ENCODE results near the gene UPK2.

Gene UPK2

DNA sequence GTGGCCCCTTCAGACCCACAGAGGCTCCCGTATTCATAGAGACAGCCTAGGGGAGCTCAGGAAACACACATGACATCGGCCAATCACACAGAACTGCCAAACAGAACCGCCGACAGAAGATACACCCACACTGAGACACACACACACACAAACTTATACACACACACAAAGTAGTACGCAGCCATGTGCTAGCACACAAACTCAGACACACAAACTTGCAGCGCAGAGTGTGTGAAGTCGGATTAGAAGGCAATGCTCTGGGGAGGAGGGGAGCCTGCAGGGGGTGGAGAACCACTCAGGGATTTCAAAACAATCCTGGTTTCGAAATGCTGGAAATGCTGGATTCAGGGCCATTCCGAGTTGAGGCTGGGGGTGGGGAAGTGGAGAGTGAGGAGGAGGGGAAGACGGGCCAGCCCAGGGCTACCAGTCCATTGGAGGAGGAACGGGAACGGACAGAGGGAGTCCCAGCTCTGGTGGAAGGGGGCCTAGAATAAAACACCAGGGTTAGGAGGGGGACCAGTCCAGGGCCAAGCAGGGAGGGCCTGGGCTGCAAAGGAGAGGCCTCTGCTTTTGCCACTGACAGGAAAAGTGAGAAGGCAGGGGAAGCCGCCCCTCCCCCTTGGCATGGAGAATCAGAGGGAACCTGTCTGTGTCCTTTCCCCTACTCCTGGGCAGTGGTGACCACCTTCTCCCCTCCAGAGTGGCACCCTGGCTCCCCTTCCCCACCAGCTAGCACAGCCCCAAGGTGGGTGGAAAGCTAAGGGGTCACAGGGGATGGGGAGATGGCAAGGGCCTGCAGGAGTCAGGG lies 34.8 kb upstream of the UPK2 start:
- TF ChIP-seq, protein P1, sequence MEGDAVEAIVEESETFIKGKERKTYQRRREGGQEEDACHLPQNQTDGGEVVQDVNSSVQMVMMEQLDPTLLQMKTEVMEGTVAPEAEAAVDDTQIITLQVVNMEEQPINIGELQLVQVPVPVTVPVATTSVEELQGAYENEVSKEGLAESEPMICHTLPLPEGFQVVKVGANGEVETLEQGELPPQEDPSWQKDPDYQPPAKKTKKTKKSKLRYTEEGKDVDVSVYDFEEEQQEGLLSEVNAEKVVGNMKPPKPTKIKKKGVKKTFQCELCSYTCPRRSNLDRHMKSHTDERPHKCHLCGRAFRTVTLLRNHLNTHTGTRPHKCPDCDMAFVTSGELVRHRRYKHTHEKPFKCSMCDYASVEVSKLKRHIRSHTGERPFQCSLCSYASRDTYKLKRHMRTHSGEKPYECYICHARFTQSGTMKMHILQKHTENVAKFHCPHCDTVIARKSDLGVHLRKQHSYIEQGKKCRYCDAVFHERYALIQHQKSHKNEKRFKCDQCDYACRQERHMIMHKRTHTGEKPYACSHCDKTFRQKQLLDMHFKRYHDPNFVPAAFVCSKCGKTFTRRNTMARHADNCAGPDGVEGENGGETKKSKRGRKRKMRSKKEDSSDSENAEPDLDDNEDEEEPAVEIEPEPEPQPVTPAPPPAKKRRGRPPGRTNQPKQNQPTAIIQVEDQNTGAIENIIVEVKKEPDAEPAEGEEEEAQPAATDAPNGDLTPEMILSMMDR (IDR thresholded peaks at IDR 0.05): no peak
- Histone ChIP-seq H3K27ac (no peak overlapping the region), H3K4me1 (ENCODE audit: control insufficient read depth in 1 of 2, insufficient read depth in 1 of 2, low read depth in 1 of 2, low read length in 1 of 2) (peaks cover 64 to 67% of the 10 kb centered on the region in 2 experiments), H3K36me3 (no peaks in the 10 kb centered on the region), H3K9me3 (no peaks in the 10 kb centered on the region), H3K4me3 (ENCODE audit: low read depth in 1 of 2, low read length in 1 of 2) (no peak overlapping the region), H3K27me3 (peaks cover 20% of the 10 kb centered on the region)

DNA sequence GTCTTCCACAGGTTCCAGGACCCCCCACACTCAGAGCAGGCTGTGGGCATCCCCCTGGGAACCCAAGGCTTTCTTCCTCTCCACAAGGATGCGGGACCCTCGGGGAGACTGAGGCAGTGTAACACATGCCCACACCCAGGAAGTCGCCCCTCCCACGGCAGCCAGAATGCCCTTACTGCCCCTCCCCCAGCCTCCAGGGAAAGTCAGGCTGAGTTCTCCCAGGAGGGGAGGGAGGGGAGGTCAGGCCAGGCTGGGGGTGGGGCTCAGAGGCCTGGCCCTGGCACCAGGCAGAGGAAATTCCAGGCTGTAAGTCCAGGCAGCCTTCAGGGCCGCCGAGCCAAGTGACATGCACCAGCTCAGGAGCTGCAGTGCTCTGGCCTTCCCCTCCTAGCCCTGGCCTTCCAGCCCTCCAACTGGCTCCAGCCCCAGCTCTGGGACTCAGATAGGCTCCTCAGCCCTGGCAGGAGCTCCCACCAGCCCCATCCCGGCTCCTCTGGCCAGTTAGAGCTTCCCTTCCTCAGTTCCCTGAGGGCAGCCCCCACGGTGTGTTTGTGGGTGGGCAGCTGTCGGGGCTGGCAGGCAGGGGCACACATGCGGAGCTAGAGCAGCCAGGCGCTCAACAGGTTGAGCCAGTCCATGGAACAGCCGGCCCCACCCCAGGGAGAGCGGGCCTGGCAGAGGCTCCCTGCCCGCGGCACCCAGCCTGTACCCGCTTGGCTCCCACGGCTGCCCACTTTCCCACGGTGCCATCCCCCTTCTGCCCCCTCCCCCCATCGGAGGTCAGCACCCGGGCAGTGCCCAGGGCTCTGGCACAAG lies 34.0 kb upstream of the UPK2 start:
- H3K4me3 ChIP-seq (ENCODE audit: low read depth in 1 of 2, low read length in 1 of 2): no peak overlapping the region
- H3K36me3 ChIP-seq: no peaks in the 10 kb centered on the region
- peaks cover 20% of the 10 kb centered on the region for H3K27me3 ChIP-seq
- H3K27ac ChIP-seq: no peak overlapping the region
- H3K9me3 ChIP-seq: no peaks in the 10 kb centered on the region
- H3K4me1 ChIP-seq (ENCODE audit: control insufficient read depth in 1 of 2, insufficient read depth in 1 of 2, low read depth in 1 of 2, low read length in 1 of 2): peaks cover 62 to 67% of the 10 kb centered on the region in 2 experiments
- TF ChIP-seq, protein P1 (IDR thresholded peaks at IDR 0.05): no peak

DNA sequence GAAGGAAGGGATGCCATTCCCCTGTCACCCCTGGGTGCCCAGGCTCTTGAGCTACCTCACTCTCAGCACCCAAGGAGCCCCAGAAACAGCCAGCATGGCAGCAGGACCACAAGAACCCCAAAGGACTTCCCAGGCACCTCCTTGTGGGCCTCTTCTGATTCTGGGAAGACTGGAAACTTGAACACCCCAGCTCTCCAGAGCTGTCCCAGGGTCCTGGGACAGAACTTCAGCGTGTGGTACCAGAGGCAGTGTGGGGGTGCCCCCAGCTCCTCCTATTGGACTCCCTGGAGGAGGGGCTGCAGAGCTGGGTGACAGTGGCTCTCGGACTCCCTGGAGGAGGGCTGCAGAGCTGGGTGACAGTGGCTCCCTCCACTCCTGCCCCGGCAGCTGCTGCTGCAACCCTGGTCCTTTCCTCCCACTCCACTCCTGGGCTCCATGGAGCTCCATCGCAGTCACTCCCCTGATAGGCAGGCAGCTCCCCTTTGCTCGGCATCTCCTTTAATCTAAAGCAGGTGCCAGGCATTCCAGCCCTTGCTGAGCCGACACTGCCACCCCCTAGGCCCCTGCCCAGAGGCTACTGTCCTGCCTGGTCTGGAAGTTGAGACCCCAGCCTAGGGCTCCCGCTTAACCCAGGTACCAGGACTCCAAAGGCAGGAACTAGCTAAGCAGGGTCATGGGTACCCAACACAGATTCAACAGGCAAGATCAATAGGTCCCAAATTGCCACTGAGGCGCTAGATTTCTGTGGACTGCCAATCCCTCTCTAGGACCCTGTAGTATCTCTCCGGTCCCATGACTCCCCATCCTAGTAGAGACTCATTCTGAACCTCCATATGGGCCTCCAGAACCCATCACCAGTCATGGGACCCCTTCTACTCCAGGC lies 33.1 kb upstream of the UPK2 start:
- Histone ChIP-seq H3K4me3 (ENCODE audit: low read depth in 1 of 2, low read length in 1 of 2) (no peak overlapping the region), H3K27me3 (peaks cover 20% of the 10 kb centered on the region), H3K4me1 (ENCODE audit: control insufficient read depth in 1 of 2, insufficient read depth in 1 of 2, low read depth in 1 of 2, low read length in 1 of 2) (peaks cover 59 to 63% of the 10 kb centered on the region in 2 experiments), H3K27ac (no peak overlapping the region), H3K9me3 (no peaks in the 10 kb centered on the region), H3K36me3 (no peaks in the 10 kb centered on the region)
- TF ChIP-seq, protein P1 (IDR thresholded peaks at IDR 0.05): no peak

DNA sequence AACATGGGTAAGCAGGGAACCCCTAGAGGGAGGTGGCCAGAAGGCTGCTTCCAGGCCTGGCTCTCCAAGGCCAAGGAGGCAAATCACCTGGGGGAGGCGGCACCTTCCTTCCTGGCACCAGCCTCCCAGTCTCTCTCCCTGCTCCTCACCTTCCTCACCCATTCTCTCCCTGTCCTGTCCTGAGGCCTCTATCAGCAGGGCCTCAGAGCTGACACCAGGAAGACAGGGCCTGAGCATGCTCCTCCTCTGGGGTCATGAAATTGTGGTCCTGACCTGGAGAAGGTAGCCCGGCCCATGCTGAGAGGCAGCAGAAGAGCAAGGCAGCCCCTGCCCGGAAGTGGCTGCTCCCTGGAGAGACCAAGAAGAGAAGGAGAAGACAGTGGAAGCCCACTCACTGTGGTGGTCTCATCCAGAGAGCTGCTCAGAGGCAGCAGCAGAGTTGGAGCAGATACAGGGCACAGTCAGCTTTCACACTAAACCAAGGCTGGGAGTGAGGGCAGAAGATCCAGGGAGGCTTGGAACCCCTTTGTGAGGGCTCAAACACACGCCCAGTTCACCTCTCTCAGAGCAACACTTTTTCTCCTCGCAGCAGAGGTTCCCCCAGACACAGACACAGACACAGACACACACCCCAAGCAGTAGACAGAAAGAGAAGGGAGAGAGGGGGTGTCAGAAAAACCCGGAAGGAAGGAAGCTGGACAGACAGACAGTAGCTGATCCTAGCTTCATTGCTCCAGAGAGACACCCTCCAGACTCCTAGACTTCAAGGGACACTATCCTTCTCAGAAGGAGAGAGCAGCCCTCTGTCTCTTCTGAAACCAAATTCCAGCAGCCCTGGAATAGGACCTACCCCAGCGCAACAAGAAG lies 32.1 kb upstream of the UPK2 start:
- Histone ChIP-seq H3K9me3 (no peaks in the 10 kb centered on the region), H3K4me3 (ENCODE audit: low read depth in 1 of 2, low read length in 1 of 2) (peak overlapping the region; percentile 73 to 76), H3K27me3 (peaks cover 15% of the 10 kb centered on the region), H3K27ac (peak overlapping the region; percentile 66), H3K4me1 (ENCODE audit: control insufficient read depth in 1 of 2, insufficient read depth in 1 of 2, low read depth in 1 of 2, low read length in 1 of 2) (peaks cover 66 to 70% of the 10 kb centered on the region in 2 experiments), H3K36me3 (no peaks in the 10 kb centered on the region)
- TF ChIP-seq, protein P1 (IDR thresholded peaks at IDR 0.05): no peak
